NCI-H1694 (cell line): ENCODE data around the gene SLC6A19.
"Not testable (repeated sequence)": the region's sequence is repeated elsewhere in the genome, so short reads cannot be mapped to it uniquely, and the experiment has no call there.

ENCODE experiments used
- DNase-seq: peaks from one replicate; lab custom pipeline; 2025; lab: John Stamatoyannopoulos, UW

The SLC6A19 gene

GRCh38 chr5:1265461-1266455, 64.4 kb downstream of the SLC6A19 start:
- DNase-seq, result no peak

- DNase-seq, result no peak
Observed at GRCh38 chr5:1266791-1267190, 65.4 kb downstream of the SLC6A19 start.

GRCh38 chr5:1267464-1267863, 66.1 kb downstream of the SLC6A19 start:
- DNase-seq, result not testable (repeated sequence)

GRCh38 chr5:1268056-1268455, 66.7 kb downstream of the SLC6A19 start:
- no peak for DNase-seq

GRCh38 chr5:1268666-1269065, 67.3 kb downstream of the SLC6A19 start:
- DNase-seq, result no peak

GRCh38 chr5:1270426-1270825, 69.0 kb downstream of the SLC6A19 start:
- DNase-seq, result no peak

- no peak for DNase-seq
Observed at GRCh38 chr5:1270933-1271914, 69.8 kb downstream of the SLC6A19 start.

GRCh38 chr5:1272201-1272600, 70.8 kb downstream of the SLC6A19 start:
- DNase-seq, result no peak

GRCh38 chr5:1273745-1274144, 72.3 kb downstream of the SLC6A19 start:
- no peak for DNase-seq

- no peak for DNase-seq
Observed at GRCh38 chr5:1274471-1274870, 73.1 kb downstream of the SLC6A19 start.
